Fibroblast of skin of left biceps (primary cell): Measurements from ENCODE around the gene RNF220.
"Not testable (repeated sequence)": the region's sequence is repeated elsewhere in the genome, so short reads cannot be mapped to it uniquely, and the experiment has no call there.

Experiments
- DNase-seq, 2 experiments: peaks; one replicate each; pipeline ENCODE4 v3.0.0-alpha.2; 2013; ENCODE audit warnings: low read depth in 2 of 2

The RNF220 gene

GRCh38 chr1:44496541-44497171, 91.6 kb downstream of the RNF220 start:
- no peak for DNase-seq

- no peak for DNase-seq
These were observed 92.5 kb downstream of the RNF220 start for GRCh38 chr1:44497422-44498170.

- no peak for DNase-seq
These were observed 94.3 kb downstream of the RNF220 start for GRCh38 chr1:44499306-44499705.

GRCh38 chr1:44500181-44501046, 95.4 kb downstream of the RNF220 start:
- no peak for DNase-seq

DNA sequence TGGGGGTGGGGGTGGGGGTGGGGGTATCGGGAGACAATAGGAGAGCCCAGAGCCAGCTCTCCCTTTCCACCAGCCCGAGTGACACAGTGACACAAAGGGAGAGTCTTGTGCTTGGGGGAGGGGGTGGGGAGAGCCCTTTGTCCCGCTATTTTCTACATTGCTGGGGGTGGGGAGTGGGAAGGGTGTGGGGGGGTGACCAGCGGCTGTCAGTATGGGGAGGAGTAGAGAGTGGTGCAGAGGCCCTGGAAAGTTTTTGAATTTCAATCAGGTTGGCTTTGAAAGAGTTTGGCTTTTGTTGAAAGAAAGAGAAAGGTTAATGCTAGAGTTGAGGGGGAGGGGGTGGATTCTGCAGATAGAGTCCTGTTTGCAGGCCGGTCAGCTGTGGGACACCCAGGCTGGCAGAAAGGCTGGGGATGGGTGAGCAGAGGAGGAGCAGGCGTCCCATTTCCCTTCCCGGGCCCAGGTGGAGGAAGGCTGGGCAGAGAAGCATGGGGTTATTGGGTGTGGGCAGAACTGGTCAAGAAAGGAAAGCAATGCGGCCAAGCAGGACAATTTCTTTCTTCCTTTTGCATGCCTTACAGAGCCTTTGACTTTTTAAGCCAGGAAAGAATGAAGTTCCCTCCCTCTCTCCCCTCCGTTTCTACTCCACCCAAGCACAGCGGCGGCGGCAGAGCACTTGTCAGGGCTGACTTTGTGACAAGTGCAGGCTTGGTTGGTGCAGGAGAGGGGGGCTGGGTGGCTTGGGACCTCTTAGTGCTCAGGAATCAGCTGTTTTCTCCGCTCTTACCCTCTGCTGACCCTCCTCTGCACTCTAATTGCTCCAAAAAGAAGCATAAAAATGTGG, 96.2 kb downstream of the RNF220 start:
- no peak for DNase-seq

DNA sequence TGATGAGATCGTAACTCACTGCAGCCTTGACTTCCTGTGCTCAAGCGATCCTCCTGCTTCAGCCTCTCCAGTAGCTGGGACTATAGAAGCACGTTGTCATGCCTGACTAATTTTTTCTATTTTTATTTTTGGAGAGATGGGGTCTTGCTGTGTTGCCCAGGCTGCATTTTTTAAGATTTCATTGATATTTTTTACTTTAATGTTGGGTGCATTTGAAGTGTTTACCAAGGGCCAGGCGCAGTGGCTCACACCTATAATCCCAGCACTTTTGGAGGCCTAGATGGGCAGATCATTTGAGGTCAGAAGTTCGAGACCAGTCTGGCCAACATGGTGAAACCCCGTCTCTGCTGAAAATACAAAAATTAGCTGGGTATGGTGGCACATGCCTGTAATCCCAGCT, 97.8 kb downstream of the RNF220 start:
- not testable (repeated sequence) for DNase-seq

GRCh38 chr1:44503625-44504024, 98.6 kb downstream of the RNF220 start:
- DNase-seq, result no peak

DNA sequence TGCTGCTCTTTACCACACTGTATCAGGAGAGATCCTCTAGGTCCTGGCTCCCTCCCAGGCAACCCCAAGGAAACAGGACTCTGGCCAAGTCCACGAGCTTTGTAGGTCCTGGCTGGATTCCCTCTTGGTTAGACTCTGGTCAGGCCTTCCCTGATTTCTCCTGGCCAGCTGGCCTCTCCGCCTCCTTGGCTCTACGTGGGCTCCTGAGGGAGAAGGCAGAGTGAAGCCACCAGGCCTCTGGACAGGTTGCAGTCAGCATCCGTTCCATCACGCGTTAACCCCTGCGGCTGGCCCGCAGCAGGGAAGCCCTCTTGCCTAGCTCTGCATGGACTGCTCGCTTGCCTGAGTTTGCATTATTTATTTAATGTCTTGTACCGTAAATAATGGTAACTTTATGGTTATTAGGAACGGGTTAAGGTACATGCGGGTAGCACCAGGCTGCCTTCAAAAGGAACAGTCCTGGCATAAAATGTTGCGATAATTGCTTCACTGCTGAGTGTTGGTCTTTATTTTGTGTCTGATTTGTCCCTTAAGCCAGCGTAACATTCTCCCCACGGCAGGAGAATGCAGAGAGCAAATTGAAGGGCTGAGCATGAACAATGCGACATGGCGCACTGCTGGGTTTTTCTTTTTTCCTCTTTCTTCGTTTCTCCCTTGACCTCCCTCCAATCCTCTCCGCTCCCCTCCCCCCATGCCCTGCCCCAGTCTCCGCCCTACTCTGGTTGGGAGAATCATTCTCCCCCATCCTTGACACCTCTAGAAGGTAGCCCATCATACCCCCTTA, 100.3 kb downstream of the RNF220 start:
- DNase-seq, result no peak

- DNase-seq, result no peak
These were observed 102.7 kb downstream of the RNF220 start for GRCh38 chr1:44507490-44508396.

DNA sequence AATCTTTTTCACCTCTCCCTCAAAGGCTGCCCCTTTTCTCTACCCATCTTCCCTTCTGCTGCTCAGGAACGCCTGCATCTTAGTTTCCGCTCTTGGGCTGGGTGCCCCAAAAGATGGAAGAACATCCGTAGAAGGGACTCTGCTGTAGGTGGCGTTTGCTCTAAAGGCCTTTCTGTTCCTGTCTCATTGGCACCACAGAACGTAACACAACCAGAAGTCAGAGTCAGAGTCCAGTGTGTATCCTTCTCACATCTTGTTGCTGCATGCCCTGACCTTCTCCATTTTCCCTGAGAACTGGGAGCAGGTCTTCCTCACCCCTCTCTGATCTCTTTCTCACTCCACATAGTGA, 103.3 kb downstream of the RNF220 start:
- DNase-seq, result no peak

DNA sequence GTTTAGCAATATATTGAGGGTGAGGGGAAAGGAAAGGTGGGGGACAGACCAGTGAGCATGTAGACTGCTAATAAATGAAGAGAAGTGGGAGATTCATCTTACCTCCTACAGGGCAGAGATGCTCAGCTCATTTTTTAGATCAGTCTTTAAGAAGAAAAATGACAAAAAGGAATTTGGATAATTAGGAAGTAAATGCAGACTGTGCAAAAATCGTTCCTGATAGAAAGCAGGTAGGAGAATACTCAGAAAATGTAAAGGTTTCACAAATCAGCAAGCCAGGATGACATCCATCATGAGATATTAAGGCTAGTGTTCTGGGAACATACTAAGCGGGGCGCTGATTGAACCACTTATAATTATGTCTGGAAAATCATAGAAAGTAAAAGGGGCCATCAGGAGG, 106.3 kb downstream of the RNF220 start:
- no peak for DNase-seq

GRCh38 chr1:44511769-44512168, 106.7 kb downstream of the RNF220 start:
- DNase-seq, result no peak

GRCh38 chr1:44512313-44512885, 107.3 kb downstream of the RNF220 start:
- DNase-seq, result no peak

- DNase-seq, result no peak
These were observed 108.1 kb downstream of the RNF220 start for GRCh38 chr1:44513111-44513510.

GRCh38 chr1:44514673-44515072, 109.6 kb downstream of the RNF220 start:
- no peak for DNase-seq

DNA sequence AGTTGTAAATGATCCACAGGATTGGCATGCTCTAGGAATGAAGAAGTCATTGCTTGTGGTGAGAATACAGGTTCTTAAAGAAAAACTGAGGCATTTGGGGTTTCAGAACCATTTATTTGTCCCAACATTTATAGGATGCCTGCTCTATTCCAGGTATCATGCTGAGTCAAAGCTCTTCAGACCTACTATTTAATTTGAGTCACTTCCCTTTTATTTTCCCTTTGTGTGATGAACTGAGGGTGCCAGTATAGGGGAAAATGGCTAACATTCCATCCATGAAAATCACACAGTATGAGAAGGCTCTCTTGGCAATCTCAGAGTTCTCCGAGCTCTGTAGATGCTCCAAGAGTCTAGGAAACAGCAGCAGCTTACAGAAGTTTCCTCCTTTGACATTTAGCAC, 110.4 kb downstream of the RNF220 start:
- no peak for DNase-seq

DNA sequence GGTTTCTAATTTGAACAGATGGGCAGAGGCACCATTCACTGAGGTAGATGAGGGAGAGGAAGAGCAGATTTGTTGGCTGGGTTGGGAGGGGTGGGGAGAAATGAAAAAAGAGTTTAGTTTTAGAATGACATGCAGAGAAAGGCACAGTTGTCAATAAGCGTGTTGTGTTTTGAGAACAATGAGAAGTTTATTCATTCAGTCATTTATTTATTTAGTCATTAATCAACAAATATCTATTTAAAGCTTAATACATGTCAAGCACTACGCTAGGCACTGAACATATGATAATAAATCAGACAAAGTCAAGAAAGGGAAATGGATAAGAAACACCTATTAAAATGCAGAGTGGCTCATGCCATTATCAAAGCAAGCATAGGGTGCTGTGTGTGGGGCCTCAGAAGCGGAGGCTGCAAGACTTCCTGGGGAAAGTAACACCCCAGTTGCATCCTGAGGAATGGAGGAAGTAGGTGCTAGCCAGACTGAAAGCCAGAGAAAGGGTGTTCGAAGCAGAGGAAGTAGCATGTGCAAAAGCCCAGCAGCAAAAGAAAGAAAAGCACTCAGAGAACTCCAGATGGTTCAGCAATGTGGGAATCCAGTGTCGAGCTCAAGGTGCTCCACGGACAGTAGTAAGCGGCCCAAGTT, 114.1 kb downstream of the RNF220 start:
- DNase-seq, result no peak

- no peak for DNase-seq
These were observed 116.5 kb downstream of the RNF220 start for GRCh38 chr1:44521378-44522080.
